GM23248 (cell line): ENCODE results near the gene PKHD1. TPM values are rescaled to one million over a fixed set of nuclear protein-coding genes. Genes with fewer than 3 reads are reported as not detected.

Experiments
- DNase-seq: peaks from one replicate; pipeline ENCODE4 v3.0.0-alpha.2; 2015
- H2AFZ ChIP-seq: fragments of 200-600 bp; sonication (generic); 2 replicates; pipeline ENCODE4 v1.6.1; 2016; ENCODE audit warnings: antibody characterized with exemption
- H3F3A ChIP-seq: fragments of 200-600 bp; sonication (generic); 2 replicates; pipeline ENCODE4 v1.6.1; 2016; ENCODE audit warnings: mild to moderate bottlenecking, antibody characterized with exemption, mixed run types; ENCODE audit not compliant: insufficient read depth
- H3K27ac ChIP-seq: fragments of 200-600 bp; sonication (generic); 2 replicates; pipeline ENCODE4 v1.5.1; 2016; ENCODE audit warnings: mild to moderate bottlenecking
- H3K27me3 ChIP-seq: fragments of 200-600 bp; sonication (generic); replicated peaks from 2 replicates; pipeline ENCODE4 v1.6.1; 2016; ENCODE audit warnings: mild to moderate bottlenecking; ENCODE audit not compliant: insufficient read depth
- H3K36me3 ChIP-seq: fragments of 200-600 bp; sonication (generic); 2 replicates; pipeline ENCODE4 v1.6.1; 2016; ENCODE audit warnings: low read depth, mild to moderate bottlenecking
- H3K4me1 ChIP-seq: fragments of 200-600 bp; sonication (generic); 2 replicates; pipeline ENCODE4 v1.6.1; 2016; ENCODE audit warnings: mild to moderate bottlenecking; ENCODE audit not compliant: insufficient read depth
- H3K4me2 ChIP-seq: fragments of 200-600 bp; sonication (generic); one replicate; pipeline ENCODE4 v1.6.1; 2016; ENCODE audit warnings: mild to moderate bottlenecking; ENCODE audit not compliant: unreplicated experiment
- H3K4me3 ChIP-seq: fragments of 200-600 bp; sonication (generic); 2 replicates; pipeline ENCODE4 v1.5.1; 2016; ENCODE audit warnings: mild to moderate bottlenecking
- H3K79me2 ChIP-seq: fragments of 200-600 bp; sonication (generic); 2 replicates; pipeline ENCODE4 v1.6.1; 2016; ENCODE audit warnings: mild to moderate bottlenecking; ENCODE audit not compliant: insufficient read depth
- H3K9ac ChIP-seq: fragments of 200-600 bp; sonication (generic); 2 replicates; pipeline ENCODE4 v1.6.1; 2016; ENCODE audit warnings: mild to moderate bottlenecking
- H3K9me2 ChIP-seq: fragments of 200-600 bp; sonication (generic); 2 replicates; pipeline ENCODE4 v1.6.1; 2016; ENCODE audit warnings: mixed run types, mild to moderate bottlenecking, moderate library complexity; ENCODE audit not compliant: insufficient read depth
- H3K9me3 ChIP-seq: fragments of 200-600 bp; sonication (generic); one replicate; pipeline ENCODE4 v1.6.1; 2017; ENCODE audit warnings: low read depth
- H4K20me1 ChIP-seq: fragments of 200-600 bp; sonication (generic); 2 replicates; pipeline ENCODE4 v1.6.0; 2016; ENCODE audit not compliant: insufficient read depth
- EZH2 ChIP-seq: fragments of 200-600 bp; sonication (generic); IDR thresholded peaks from 2 replicates; pipeline ENCODE4 v1.6.1; 2018; ENCODE audit warnings: antibody characterized with exemption, mild to moderate bottlenecking; ENCODE audit not compliant: insufficient read depth, poor library complexity, severe bottlenecking
- EZH2phosphoT487 ChIP-seq: fragments of 200-600 bp; sonication (generic); IDR thresholded peaks from 2 replicates; pipeline ENCODE4 v1.6.1; 2018; ENCODE audit warnings: antibody characterized with exemption, moderate library complexity, mild to moderate bottlenecking, low read depth; ENCODE audit not compliant: insufficient read depth
- whole genome bisulfite sequencing, 2 experiments: methylation state at CpG; one replicate each; pipeline ENCODE4 v1.1.6; 2015 to 2017; ENCODE audit warnings: low lambda C conversion rate in 2 of 2, low coverage in 1 of 2; ENCODE audit errors: missing lambda C conversion rate in 2 of 2; 5-methylcytosine and 5-hydroxymethylcytosine counted together
- in situ Hi-C: fragments of 300-500 bp; cut with MboI; formaldehyde crosslinking; loops from 2 replicates; pipeline ENCODE4 v1.15.0; 2020
- polyA plus RNA-seq: library from polyadenylated mRNA; unstranded; fragments of >200 nt; fragmentation: Nextera tagmentation; extraction: Ambion mirVana; gene quantifications from 2 replicates; pipeline ENCODE4 v1.2.1, GENCODE V29; 2016
- total RNA-seq: library from RNA; depleted of rRNA; stranded (reverse); fragments of >200 nt; shearing (Covaris generic); gene quantifications from 2 replicates; pipeline ENCODE4 v1.2.3, GENCODE V29; 2014

The PKHD1 gene
- total and polyA plus RNA-seq, 2 experiments from 2014 or later, result not detected

- no peaks in the 10 kb centered on the region for H3K27me3 ChIP-seq
- H3K4me3 ChIP-seq, result no peak overlapping the region
- TF ChIP-seq EZH2, result no peak
- no peak for TF ChIP-seq EZH2phosphoT487
- H3K9ac ChIP-seq, result no peak overlapping the region
- no peaks in the 10 kb centered on the region for H4K20me1 ChIP-seq
- no peaks in the 10 kb centered on the region for H3K79me2 ChIP-seq
- in situ Hi-C loops, result no loop called here
- no peak for DNase-seq
- no peak overlapping the region for H3K4me2 ChIP-seq
- no peak overlapping the region for H2AFZ ChIP-seq
- no peaks in the 10 kb centered on the region for H3F3A ChIP-seq
- H3K9me2 ChIP-seq, result no peaks in the 10 kb centered on the region
- H3K27ac ChIP-seq, result no peak overlapping the region
- H3K9me3 ChIP-seq, result no peaks in the 10 kb centered on the region
- no peaks in the 10 kb centered on the region for H3K4me1 ChIP-seq
- H3K36me3 ChIP-seq, result no peaks in the 10 kb centered on the region
Measured at GRCh38 chr6:51663525-51663924, 423.9 kb downstream of the PKHD1 start.

GRCh38 chr6:51660767-51661166 lies 426.6 kb downstream of the PKHD1 start:
- no peak for TF ChIP-seq EZH2
- TF ChIP-seq EZH2phosphoT487, result no peak
- Histone ChIP-seq H3K27me3 (no peaks in the 10 kb centered on the region), H3K4me2 (no peak overlapping the region), H3K36me3 (no peaks in the 10 kb centered on the region), H2AFZ (no peak overlapping the region), H3K4me3 (no peak overlapping the region), H3K9me2 (no peaks in the 10 kb centered on the region), H3F3A (no peaks in the 10 kb centered on the region), H4K20me1 (no peaks in the 10 kb centered on the region), H3K4me1 (no peaks in the 10 kb centered on the region), H3K79me2 (no peaks in the 10 kb centered on the region), H3K27ac (no peak overlapping the region), H3K9me3 (no peaks in the 10 kb centered on the region), H3K9ac (no peak overlapping the region)
- DNase-seq, result no peak
- in situ Hi-C loops, result no loop called here
- 8 to 11% methylated on average over 3 of the region's 3 CpGs for WGBS, 2 experiments

GRCh38 chr6:51657491-51657890 lies 429.9 kb downstream of the PKHD1 start:
- no peaks in the 10 kb centered on the region for H3K27me3 ChIP-seq
- TF ChIP-seq EZH2phosphoT487 (no peak), EZH2 (no peak)
- H4K20me1 ChIP-seq, result no peaks in the 10 kb centered on the region
- H3K9ac ChIP-seq, result no peak overlapping the region
- H3K4me3 ChIP-seq, result no peak overlapping the region
- 16 to 17% methylated on average over 3 of the region's 3 CpGs for WGBS, 2 experiments
- in situ Hi-C loops, result no loop called here
- H3K79me2 ChIP-seq, result no peaks in the 10 kb centered on the region
- no peaks in the 10 kb centered on the region for H3K4me1 ChIP-seq
- no peak overlapping the region for H2AFZ ChIP-seq
- no peaks in the 10 kb centered on the region for H3K36me3 ChIP-seq
- no peak overlapping the region for H3K4me2 ChIP-seq
- no peak overlapping the region for H3K27ac ChIP-seq
- DNase-seq, result no peak
- no peaks in the 10 kb centered on the region for H3F3A ChIP-seq
- H3K9me3 ChIP-seq, result no peaks in the 10 kb centered on the region
- no peaks in the 10 kb centered on the region for H3K9me2 ChIP-seq

GRCh38 chr6:51655517-51655916 lies 431.9 kb downstream of the PKHD1 start:
- Histone ChIP-seq H3K4me1 (no peaks in the 10 kb centered on the region), H3K36me3 (no peaks in the 10 kb centered on the region), H3K9me3 (no peaks in the 10 kb centered on the region), H2AFZ (no peak overlapping the region), H3K27ac (no peak overlapping the region), H3K4me3 (no peak overlapping the region), H3K9me2 (no peaks in the 10 kb centered on the region), H3F3A (no peaks in the 10 kb centered on the region), H3K4me2 (no peak overlapping the region), H3K27me3 (no peaks in the 10 kb centered on the region), H3K79me2 (no peaks in the 10 kb centered on the region), H3K9ac (no peak overlapping the region), H4K20me1 (no peaks in the 10 kb centered on the region)
- in situ Hi-C loops, result no loop called here
- DNase-seq, result no peak
- TF ChIP-seq EZH2, result no peak
- no peak for TF ChIP-seq EZH2phosphoT487

- no peaks in the 10 kb centered on the region for H3K36me3 ChIP-seq
- no peak for TF ChIP-seq EZH2
- no peaks in the 10 kb centered on the region for H3K79me2 ChIP-seq
- no peak overlapping the region for H3K4me3 ChIP-seq
- no peak for DNase-seq
- WGBS, 2 experiments, result 21 to 35% methylated on average over 5 of the region's 5 CpGs
- no peaks in the 10 kb centered on the region for H3K9me3 ChIP-seq
- H4K20me1 ChIP-seq, result no peaks in the 10 kb centered on the region
- H3K27ac ChIP-seq, result no peak overlapping the region
- no peak overlapping the region for H2AFZ ChIP-seq
- no peaks in the 10 kb centered on the region for H3K27me3 ChIP-seq
- no peaks in the 10 kb centered on the region for H3K9me2 ChIP-seq
- H3K4me1 ChIP-seq, result no peaks in the 10 kb centered on the region
- H3F3A ChIP-seq, result no peaks in the 10 kb centered on the region
- H3K9ac ChIP-seq, result no peak overlapping the region
- H3K4me2 ChIP-seq, result no peak overlapping the region
- in situ Hi-C loops, result no loop called here
Measured at GRCh38 chr6:51654647-51655046, 432.8 kb downstream of the PKHD1 start.
